Breast epithelium (tissue), 3 donors: ENCODE results near the gene CLTRN.

Source experiments
- POLR2A ChIP-seq: fragments of 450-650 bp; IDR thresholded peaks from one replicate; pipeline ENCODE4 v1.6.1; 2016; ENCODE audit warnings: antibody characterized with exemption, mild to moderate bottlenecking, moderate library complexity
- TF ChIP-seq, protein P1 (sequence below), 3 donors: fragments of 450-650 bp; IDR thresholded peaks; one replicate each; pipeline ENCODE4 v1.5.1; 2016 to 2017; ENCODE audit warnings: antibody characterized with exemption in 3 of 3, mild to moderate bottlenecking in 3 of 3, moderate library complexity in 3 of 3

DNA sequence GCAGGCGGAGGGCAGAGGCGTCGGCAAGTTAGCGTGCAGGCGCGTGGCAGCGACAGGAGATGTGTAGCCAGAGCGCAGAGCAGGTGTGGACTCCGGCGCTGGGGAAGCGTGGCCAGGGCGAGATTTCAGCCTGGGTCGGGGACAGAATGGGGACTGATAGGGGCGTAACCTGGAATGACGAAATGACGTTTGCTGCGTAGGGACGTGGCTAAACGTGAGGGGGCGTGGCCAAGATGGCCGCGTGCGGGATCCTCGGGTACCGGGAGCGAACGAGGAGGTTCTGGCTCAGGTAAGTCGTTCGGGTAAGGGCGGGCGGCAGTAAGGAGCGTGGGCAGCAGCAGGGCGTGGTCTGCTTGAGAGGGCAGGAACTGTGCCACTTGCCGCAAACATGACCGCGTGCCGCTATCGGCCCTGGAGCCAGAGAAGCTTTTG lies 10.9 kb upstream of the CLTRN start:
- TF ChIP-seq POLR2A, result peak; percentile 14
- TF ChIP-seq, protein P1, sequence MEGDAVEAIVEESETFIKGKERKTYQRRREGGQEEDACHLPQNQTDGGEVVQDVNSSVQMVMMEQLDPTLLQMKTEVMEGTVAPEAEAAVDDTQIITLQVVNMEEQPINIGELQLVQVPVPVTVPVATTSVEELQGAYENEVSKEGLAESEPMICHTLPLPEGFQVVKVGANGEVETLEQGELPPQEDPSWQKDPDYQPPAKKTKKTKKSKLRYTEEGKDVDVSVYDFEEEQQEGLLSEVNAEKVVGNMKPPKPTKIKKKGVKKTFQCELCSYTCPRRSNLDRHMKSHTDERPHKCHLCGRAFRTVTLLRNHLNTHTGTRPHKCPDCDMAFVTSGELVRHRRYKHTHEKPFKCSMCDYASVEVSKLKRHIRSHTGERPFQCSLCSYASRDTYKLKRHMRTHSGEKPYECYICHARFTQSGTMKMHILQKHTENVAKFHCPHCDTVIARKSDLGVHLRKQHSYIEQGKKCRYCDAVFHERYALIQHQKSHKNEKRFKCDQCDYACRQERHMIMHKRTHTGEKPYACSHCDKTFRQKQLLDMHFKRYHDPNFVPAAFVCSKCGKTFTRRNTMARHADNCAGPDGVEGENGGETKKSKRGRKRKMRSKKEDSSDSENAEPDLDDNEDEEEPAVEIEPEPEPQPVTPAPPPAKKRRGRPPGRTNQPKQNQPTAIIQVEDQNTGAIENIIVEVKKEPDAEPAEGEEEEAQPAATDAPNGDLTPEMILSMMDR (IDR thresholded peaks at IDR 0.05), result no peak
